Erythroblast (primary cell): ENCODE measurements around the gene SPAAR.

Experiments
- GATA1 ChIP-seq: IDR thresholded peaks from 2 replicates; pipeline ENCODE4 v1.6.1; 2011; ENCODE audit warnings: low read depth, mild to moderate bottlenecking, control low read depth, low read length, moderate library complexity
- POLR2A ChIP-seq: IDR thresholded peaks from 2 replicates; pipeline ENCODE4 v1.6.1; 2011; ENCODE audit warnings: mild to moderate bottlenecking, low read length

DNA sequence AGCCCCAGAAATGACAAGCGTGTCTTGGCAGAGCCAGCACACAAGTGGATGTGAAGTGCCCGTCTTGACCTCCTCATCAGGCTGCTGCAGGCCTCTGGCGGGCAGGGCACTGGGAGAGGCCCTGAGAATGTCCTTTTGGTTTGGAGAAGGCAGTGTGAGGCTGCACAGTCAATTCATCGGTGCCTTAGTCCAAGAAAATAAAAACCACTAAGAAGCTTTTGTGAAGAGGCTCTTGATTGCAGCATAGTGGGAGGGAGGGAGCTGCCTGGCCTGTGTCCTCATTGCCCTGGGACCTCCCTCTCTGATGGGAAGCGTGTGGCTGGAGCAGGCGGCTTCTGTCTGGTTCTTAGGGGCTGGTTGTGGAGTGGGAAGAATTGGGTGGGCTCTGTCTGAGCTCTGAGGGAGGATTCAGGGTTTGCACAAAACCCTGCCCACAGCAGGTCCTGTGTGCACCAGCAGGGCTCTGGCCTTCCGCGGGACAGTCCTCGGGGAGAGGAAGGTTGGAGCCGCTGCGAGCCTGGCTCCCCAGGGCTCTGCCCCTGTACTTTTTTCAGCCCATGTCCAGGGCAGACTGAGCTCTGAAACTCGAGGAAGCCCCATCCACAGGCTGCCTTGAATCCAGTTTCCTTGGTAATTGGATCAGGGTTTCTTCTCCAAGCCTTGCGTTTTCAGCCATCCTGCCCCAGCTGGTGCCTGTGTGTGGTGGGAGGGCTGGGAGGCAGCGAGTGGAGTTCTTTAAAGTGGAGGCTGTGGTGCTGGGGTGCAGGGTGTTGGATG, 2.2 kb upstream of the SPAAR start:
- no peak for TF ChIP-seq POLR2A
- no peak for TF ChIP-seq GATA1
